ENCODE results near the gene CKM.

Gene CKM

GRCh38 chr19:45283443-45284033, 39.1 kb downstream of the CKM start:
- no peak for DNase-seq
- Histone ChIP-seq H3K27ac (ENCODE audit: low read length) (no peak overlapping the region), H2AFZ (ENCODE audit: low read depth, low read length) (no peak overlapping the region), H3K9me3 (ENCODE audit: insufficient read depth, low read length, severe bottlenecking) (no peaks in the 10 kb centered on the region), H3K9ac (ENCODE audit: low read depth, low read length) (no peak overlapping the region), H3K79me2 (ENCODE audit: insufficient read depth, low read length) (no peaks in the 10 kb centered on the region), H3K36me3 (ENCODE audit: insufficient read depth, low read length) (peaks cover 45% of the 10 kb centered on the region), H3K4me3 (ENCODE audit: low read depth in 1 of 2, low read length in 2 of 2) (no peak overlapping the region), H3K27me3 (ENCODE audit: insufficient read depth, low read length, poor library complexity) (no peaks in the 10 kb centered on the region), H3K4me1 (ENCODE audit: insufficient read depth, low read length) (no peaks in the 10 kb centered on the region), H3K4me2 (ENCODE audit: insufficient read depth, low read length) (no peak overlapping the region), H4K20me1 (ENCODE audit: insufficient read depth, low read length) (no peaks in the 10 kb centered on the region)
- ATAC-seq (ENCODE audit: insufficient read depth, low read depth): no peak
- TF ChIP-seq CTCF (IDR thresholded peaks at IDR 0.05; ENCODE audit: borderline replicate concordance, extremely low read depth, low read length, poor library complexity, severe bottlenecking) (no peak), EZH2 (IDR thresholded peaks at IDR 0.05; ENCODE audit: borderline replicate concordance, low read depth, low read length, severe bottlenecking) (no peak)

- no peaks in the 10 kb centered on the region for H3K9me3 ChIP-seq (ENCODE audit: insufficient read depth, low read length, severe bottlenecking)
- H3K27me3 ChIP-seq (ENCODE audit: insufficient read depth, low read length, poor library complexity): no peaks in the 10 kb centered on the region
- no peaks in the 10 kb centered on the region for H3K79me2 ChIP-seq (ENCODE audit: insufficient read depth, low read length)
- no peaks in the 10 kb centered on the region for H3K4me1 ChIP-seq (ENCODE audit: insufficient read depth, low read length)
- H3K27ac ChIP-seq (ENCODE audit: low read length): no peak overlapping the region
- no peaks in the 10 kb centered on the region for H4K20me1 ChIP-seq (ENCODE audit: insufficient read depth, low read length)
- no peak overlapping the region for H2AFZ ChIP-seq (ENCODE audit: low read depth, low read length)
- no peak overlapping the region for H3K4me3 ChIP-seq (ENCODE audit: low read depth in 1 of 2, low read length in 2 of 2)
- no peak overlapping the region for H3K4me2 ChIP-seq (ENCODE audit: insufficient read depth, low read length)
- ATAC-seq (ENCODE audit: insufficient read depth, low read depth) (no peak), DNase-seq (no peak)
- H3K9ac ChIP-seq (ENCODE audit: low read depth, low read length): no peak overlapping the region
- H3K36me3 ChIP-seq (ENCODE audit: insufficient read depth, low read length): peaks cover 43% of the 10 kb centered on the region
- TF ChIP-seq CTCF (IDR thresholded peaks at IDR 0.05; ENCODE audit: borderline replicate concordance, extremely low read depth, low read length, poor library complexity, severe bottlenecking) (no peak), EZH2 (IDR thresholded peaks at IDR 0.05; ENCODE audit: borderline replicate concordance, low read depth, low read length, severe bottlenecking) (no peak)
Observed at GRCh38 chr19:45280471-45280961, 42.2 kb downstream of the CKM start.

- no peak overlapping the region for H2AFZ ChIP-seq (ENCODE audit: low read depth, low read length)
- no peak for ATAC-seq (ENCODE audit: insufficient read depth, low read depth)
- TF ChIP-seq EZH2 (IDR thresholded peaks at IDR 0.05; ENCODE audit: borderline replicate concordance, low read depth, low read length, severe bottlenecking) (no peak), CTCF (IDR thresholded peaks at IDR 0.05; ENCODE audit: borderline replicate concordance, extremely low read depth, low read length, poor library complexity, severe bottlenecking) (no peak)
Observed at GRCh38 chr19:45279587-45280192, 43.0 kb downstream of the CKM start.

More at GRCh38 chr19:45279587-45280192, 43.0 kb downstream of the CKM start:
- Histone ChIP-seq H4K20me1 (ENCODE audit: insufficient read depth, low read length) (no peaks in the 10 kb centered on the region), H3K79me2 (ENCODE audit: insufficient read depth, low read length) (no peaks in the 10 kb centered on the region), H3K36me3 (ENCODE audit: insufficient read depth, low read length) (peaks cover 45% of the 10 kb centered on the region), H3K27ac (ENCODE audit: low read length) (no peak overlapping the region), H3K4me3 (ENCODE audit: low read depth in 1 of 2, low read length in 2 of 2) (no peak overlapping the region), H3K9me3 (ENCODE audit: insufficient read depth, low read length, severe bottlenecking) (no peaks in the 10 kb centered on the region), H3K4me2 (ENCODE audit: insufficient read depth, low read length) (no peak overlapping the region), H3K4me1 (ENCODE audit: insufficient read depth, low read length) (no peaks in the 10 kb centered on the region), H3K9ac (ENCODE audit: low read depth, low read length) (no peak overlapping the region), H3K27me3 (ENCODE audit: insufficient read depth, low read length, poor library complexity) (no peaks in the 10 kb centered on the region)
- DNase-seq: no peak
